ENCODE results near the gene EPHB1.
"Not testable (repeated sequence)": the region's sequence is repeated elsewhere in the genome, so short reads cannot be mapped to it uniquely, and the experiment has no call there.

The EPHB1 gene

GRCh38 chr3:134938029-134938525, 143.0 kb downstream of the EPHB1 start:
- in situ Hi-C loops (cut with MboI; ENCODE audit: low sequenced_read_pairs), result no loop called here

- in situ Hi-C loops (cut with MboI; ENCODE audit: low sequenced_read_pairs), result no loop called here
Measured at GRCh38 chr3:134939978-134940377, 144.9 kb downstream of the EPHB1 start.

- in situ Hi-C loops (cut with MboI; ENCODE audit: low sequenced_read_pairs), result no loop called here
Measured at GRCh38 chr3:134941820-134942219, 146.8 kb downstream of the EPHB1 start.

- in situ Hi-C loops (cut with MboI; ENCODE audit: low sequenced_read_pairs), result no loop called here
Measured at GRCh38 chr3:134944429-134944828, 149.4 kb downstream of the EPHB1 start.

GRCh38 chr3:134949150-134949549, 154.1 kb downstream of the EPHB1 start:
- in situ Hi-C loops (cut with MboI; ENCODE audit: low sequenced_read_pairs), result no loop called here

- in situ Hi-C loops (cut with MboI; ENCODE audit: low sequenced_read_pairs), result no loop called here
Measured at GRCh38 chr3:134952371-134952770, 157.3 kb downstream of the EPHB1 start.

DNA sequence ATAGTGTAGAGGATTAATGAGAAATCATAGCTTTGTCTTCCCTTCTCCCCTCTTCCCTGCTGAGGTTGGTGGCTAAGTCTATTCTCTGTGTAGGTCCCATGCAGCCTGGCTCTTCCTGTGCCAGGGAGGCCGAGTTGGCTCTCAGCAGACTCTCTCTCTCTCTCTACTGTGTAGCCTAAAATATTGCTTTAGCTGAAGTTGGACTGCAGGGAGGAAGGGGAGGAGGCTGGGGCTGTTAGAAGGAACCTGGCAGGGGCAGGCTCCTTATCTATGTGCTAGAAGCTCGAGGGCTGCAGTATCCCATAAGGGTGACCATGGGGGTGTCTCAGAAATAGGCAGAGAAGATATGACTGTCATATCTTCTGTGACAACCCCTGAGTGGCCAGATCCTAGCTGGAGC, 160.8 kb downstream of the EPHB1 start:
- in situ Hi-C loops (cut with MboI; ENCODE audit: low sequenced_read_pairs), result no loop called here

DNA sequence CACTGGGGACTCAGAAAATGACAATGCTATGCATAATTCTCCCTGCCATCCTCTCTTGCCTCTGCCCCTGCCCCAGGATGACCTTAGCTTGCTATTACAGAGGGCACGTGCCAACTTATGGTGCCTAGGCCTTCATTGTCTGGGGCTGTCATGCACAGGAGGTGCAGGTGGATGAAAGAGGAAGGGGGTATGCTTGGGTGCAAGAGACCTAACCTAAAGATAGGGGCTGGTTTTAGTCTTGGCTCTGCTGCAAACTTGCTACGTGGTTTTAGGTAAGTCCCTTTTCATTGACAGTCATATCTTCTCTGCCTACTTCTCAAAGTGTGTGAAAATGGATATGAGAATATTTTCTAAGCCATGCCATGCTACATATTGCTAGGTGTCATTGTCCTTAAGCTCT, 161.3 kb downstream of the EPHB1 start:
- in situ Hi-C loops (cut with MboI; ENCODE audit: low sequenced_read_pairs), result no loop called here

DNA sequence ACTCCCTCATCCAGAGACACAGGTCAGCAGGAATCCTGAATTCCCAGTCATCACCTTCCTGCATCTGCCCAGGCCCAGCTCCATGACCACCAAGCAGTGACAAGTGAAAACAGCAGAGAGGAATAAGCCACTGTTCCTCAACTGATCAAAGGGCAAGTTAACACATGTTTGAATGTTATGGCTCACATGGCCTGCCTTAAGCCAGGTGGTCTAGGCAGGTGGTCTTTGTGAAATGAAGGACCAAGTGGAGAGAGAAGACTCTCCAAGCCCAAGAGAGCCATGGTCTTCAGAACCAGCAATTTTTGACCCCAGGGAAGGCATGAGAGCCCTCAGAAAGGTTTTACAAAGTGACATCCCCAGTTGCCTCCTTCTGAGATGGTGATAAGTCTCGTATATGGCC, 161.8 kb downstream of the EPHB1 start:
- in situ Hi-C loops (cut with MboI; ENCODE audit: low sequenced_read_pairs), result no loop called here

- in situ Hi-C loops (cut with MboI; ENCODE audit: low sequenced_read_pairs), result no loop called here
Measured at GRCh38 chr3:134959516-134959915, 164.5 kb downstream of the EPHB1 start.

GRCh38 chr3:134964226-134964625, 169.2 kb downstream of the EPHB1 start:
- in situ Hi-C loops (cut with MboI; ENCODE audit: low sequenced_read_pairs), result no loop called here

DNA sequence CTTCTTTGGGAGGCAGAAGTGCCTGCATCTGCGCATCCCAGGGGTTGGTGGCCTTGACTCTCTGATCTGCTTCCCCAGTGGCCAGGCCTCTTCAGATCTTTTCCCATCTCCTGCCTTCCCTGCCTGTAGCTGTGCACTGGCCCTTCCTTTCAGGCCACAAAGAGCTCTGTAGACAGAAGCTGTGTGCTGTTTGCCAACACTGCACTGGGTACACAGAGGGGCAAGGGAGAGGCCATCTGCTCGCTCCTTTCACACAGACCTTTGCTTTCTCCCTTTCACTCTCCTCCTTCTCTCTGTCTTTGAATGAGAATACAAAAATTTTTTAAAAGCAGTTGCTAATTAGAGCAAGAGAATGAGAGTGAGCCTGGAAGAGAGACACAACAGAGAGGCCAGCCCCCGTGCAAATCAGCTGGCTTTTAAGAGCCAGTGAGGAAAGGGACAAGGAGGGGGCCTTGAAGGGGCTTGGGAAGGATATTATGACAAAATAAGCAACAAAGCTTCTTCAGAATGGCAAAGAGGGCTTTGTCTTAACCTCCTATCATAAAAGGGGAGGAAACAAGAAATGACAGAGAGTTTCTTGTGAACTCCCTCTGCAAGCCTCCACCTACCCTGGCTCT, 170.9 kb downstream of the EPHB1 start:
- in situ Hi-C loops (cut with MboI; ENCODE audit: low sequenced_read_pairs), result no loop called here

GRCh38 chr3:134970895-134971294, 175.8 kb downstream of the EPHB1 start:
- in situ Hi-C loops (cut with MboI; ENCODE audit: low sequenced_read_pairs), result no loop called here

DNA sequence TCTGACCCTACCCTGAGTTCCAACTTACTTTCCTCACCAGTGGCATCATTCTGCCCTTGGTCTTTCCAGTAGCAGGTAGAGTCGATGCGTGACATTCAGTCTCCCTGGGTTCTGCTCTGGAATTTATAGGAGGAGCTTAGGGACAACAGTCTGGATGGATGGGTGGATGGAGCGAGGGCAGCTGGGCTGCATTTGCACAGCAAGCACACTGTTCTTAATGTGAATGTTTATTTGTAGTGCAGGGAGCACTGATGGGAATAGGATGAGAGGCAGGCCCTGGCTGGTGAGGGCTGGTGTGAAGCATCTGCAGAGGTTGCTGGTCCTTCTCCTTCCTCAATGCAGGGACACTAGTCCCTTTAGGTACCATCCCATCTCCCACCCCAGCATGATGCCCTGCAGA, 176.2 kb downstream of the EPHB1 start:
- in situ Hi-C loops (cut with MboI; ENCODE audit: low sequenced_read_pairs), result no loop called here

DNA sequence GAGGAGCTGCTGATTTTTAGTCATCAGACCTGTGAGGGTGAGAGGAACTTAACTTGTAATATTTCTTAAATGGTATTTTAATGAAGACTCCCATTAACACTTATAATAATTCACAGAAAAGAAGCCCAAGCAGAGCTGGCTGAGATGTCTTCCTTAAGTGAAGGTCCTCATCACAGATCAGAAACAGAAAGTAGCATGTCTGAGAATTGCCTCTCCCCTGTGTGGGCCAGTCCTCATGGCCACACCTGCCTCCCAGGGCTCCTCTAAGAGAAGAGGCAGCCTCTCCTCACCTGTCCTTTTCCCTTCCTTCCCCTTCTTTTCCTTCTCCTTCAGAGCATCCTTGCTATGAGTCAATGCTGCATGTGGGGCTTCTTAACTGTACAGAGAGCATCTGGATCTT, 176.8 kb downstream of the EPHB1 start:
- in situ Hi-C loops (cut with MboI; ENCODE audit: low sequenced_read_pairs), result not testable (repeated sequence)

DNA sequence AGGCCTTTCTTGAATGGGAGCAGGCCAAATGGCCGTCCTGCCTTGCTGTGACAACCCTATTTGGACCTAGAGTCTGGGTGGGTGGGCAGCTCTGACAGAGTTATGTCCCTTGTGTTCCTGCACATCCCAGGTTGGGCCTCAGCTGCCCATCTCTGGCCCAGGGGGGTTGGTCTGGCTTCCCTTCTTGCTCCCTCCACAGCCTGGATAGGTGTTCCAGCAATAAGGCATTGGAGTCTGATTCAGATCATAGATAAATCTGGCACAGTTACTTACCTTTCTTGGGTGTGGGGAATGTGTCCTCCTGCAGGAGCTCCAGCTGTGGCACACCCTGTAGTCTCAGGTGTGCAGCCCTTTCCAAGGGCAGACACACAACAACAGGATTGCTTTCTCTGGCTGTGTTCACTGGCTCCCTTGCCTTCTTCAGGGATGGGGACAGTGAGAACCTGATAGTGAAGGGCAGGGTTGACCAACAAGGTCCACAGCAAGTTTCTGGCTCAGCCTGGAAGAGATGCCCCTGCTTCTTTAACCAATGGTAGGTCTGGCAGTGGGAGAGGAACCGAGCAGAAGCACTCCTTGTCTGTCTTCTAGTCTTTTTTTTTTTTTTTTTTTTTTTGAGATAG, 177.9 kb downstream of the EPHB1 start:
- in situ Hi-C loops (cut with MboI; ENCODE audit: low sequenced_read_pairs), result no loop called here

DNA sequence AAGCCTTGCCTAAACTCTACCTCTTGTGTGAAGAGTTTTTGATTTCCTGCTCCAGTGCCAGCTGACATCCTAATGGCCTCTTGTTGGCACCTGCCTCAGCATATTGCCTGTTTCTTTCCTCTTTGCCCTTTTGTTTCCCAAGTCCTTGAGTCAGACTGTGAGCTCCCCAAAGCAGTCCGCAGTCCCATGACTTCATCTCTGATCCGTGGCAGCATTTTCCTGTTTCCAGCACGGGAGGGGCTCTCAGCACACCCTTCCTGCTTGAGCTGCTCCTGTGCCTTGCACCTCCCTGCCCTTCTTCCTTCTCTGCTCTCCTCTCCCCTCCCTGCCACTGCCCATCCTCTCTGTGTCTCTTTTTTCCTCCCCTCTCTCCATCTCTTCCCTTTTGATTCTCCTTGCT, 179.6 kb downstream of the EPHB1 start:
- in situ Hi-C loops (cut with MboI; ENCODE audit: low sequenced_read_pairs), result no loop called here

DNA sequence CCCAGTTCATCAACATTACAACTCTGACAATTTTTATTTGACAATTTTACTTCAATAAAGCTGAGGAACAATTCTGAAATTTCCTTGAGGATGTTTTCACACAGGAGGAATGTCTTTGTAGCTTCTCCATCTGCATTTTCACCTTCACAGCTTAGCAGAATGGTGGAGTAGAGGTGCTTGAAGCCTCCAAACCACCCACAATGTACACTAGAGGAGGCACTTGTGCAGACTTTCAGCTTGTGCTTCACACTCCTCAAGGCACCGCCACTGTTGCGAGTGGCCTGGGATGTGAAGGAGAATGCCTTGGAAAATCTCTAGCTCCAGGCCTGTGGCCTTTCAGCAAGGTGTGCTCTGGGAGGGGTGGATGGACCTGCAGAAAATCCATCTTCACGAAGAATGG, 181.9 kb downstream of the EPHB1 start:
- in situ Hi-C loops (cut with MboI; ENCODE audit: low sequenced_read_pairs), result no loop called here

- in situ Hi-C loops (cut with MboI; ENCODE audit: low sequenced_read_pairs), result no loop called here
Measured at GRCh38 chr3:134978658-134979057, 183.6 kb downstream of the EPHB1 start.

GRCh38 chr3:134985864-134986715, 191.0 kb downstream of the EPHB1 start:
- in situ Hi-C loops (cut with MboI; ENCODE audit: low sequenced_read_pairs), result no loop called here

DNA sequence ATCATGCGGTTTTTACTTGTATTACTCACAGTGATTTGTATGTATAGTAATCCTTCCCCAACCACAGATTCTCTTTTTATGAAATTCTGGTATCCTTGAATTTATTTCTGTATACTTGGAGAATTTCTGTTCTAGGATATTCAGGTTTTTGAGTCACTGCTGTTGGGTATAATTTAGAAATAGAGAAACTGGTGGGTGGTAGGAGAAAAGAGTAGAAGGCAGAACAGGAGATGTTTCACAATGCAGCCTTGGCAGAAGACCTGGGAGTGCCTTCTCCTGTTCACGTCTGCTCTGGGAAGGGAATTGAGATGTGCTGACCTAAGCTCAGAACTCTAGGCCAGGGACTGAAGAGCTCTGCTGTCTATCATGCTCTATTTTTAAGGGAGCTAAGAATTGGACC, 193.6 kb downstream of the EPHB1 start:
- in situ Hi-C loops (cut with MboI; ENCODE audit: low sequenced_read_pairs), result no loop called here

- in situ Hi-C loops (cut with MboI; ENCODE audit: low sequenced_read_pairs), result no loop called here
Measured at GRCh38 chr3:134991003-134991402, 195.9 kb downstream of the EPHB1 start.

All from hTERT RPE-1 (cell line).